NCI-H2196 (cell line): ENCODE data around the gene LINC01488.

Experiments
- DNase-seq: peaks from one replicate; lab custom pipeline; 2025; ENCODE audit not compliant: unreplicated experiment; lab: John Stamatoyannopoulos, UW

Gene LINC01488

DNA sequence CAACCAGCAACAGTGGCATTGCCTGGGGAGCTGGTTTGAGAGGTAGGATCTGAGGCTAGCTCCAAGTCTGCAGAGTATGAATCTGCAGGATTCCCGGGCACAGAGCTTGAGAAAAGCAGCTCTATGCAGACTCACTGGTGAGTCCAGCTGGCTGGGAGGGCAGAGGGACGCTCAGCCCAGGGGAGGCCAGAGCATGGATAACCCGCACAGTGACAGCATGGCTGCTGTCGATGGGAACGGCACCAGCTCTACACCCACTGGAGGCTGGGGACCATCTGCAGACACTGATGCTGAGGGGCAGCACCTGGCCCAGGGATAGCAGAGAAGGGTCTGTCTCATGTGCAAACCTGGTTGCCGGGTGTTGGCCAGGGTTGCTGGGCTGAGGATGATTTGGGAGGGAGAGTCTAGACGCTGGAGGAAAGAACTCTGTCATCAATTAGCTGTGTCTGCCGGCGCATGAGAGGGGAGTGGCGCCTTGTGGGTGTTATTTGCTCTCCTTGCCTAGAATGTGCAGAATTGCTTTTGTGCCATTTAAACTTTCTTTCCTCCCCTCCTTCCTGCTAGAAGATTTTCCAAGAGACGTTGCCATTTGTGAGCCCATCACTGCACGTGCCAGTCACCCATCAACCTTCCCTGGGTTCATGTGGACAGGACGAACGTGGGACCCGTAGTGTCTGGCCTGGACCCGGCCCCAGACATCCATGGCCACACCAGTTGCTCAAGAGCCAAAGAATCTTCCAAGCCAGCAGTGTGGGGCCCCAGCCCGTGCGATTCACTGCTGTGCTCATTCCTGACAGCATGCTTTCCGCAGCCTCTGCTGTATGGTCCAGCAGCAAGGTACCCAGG lies 19.1 kb upstream of the LINC01488 start:
- DNase-seq = no peak

GRCh38 chr11:69463181-69463994 lies 18.1 kb upstream of the LINC01488 start:
- DNase-seq = peak; percentile 9

- no peak for DNase-seq
Measured at GRCh38 chr11:69463995-69464960, 17.2 kb upstream of the LINC01488 start.

DNA sequence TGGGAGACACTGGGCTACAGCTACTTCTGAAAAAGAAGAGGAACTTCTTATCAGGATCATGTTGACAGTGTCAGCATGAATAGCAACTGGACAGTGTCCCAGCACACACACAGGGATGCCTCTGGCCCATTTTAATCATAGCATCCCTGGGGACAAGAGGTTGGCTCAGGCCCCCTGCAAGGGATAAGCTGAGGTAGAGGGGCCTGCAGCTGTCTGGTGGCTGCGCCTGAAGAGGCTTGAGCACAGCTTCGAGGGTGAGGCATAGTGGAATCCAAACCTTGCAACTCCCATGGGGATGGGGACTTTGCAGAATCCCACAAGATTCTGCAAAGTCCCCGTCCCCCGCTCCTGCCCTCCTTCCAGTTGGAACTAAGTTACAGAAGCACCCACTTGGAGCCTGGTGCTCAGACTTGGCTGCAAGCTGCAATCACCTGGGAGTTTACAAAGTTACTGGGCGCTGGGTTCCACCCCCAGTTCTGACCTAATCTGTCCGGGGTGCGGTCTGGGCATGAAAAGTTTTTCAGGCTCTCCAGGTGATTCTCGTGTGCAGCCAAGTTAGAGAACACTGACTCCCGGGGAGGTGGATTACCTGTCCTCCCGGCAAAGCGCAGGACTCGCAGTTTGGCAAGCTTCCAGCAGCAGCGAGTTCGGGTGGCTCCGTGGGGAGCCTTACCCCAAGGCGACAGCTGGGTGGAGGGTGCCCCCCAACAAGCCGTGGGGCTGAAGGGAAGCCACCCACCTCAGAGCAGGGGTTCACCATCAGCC lies 16.0 kb upstream of the LINC01488 start:
- DNase-seq = no peak

DNA sequence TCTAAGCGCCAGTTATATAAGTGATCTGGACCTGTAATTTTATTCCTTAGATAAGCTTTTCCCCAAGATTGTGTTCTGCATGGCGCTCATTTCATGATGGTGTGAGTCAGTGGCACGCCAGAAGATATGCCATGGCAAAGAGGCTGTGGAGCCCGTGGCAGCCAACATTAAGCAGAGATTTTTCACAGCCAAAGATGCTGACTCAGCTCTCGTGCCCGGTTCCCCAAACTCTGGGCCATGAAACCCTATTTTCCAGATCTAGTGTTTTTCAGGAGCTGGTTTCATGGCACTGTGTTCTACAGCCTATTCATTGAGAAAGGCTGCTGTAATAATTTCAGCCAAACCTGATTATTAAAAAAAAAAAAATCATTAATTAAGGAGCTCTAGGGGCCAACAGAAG lies 15.4 kb upstream of the LINC01488 start:
- no peak for DNase-seq

DNA sequence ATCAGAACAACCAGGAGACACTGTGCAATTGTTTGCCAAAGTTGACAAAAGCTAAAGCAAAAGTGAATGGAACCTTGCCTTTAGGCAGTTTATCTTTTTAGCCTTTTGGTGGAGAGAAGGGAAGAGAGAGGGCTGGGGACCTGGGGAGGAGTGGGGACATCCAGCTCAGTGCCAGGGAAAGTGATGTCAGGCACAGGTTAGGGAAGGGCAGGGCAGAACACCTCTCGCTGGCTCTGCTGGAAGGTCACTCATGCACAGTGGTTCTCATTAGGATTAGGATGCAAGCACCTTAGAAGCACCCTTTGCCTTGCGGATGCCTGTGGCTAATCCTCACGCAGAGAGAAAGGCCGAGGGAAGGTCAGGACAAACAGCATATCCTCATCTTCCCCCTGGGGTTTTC lies 14.3 kb upstream of the LINC01488 start:
- no peak for DNase-seq

- DNase-seq = no peak
Measured at GRCh38 chr11:69467646-69468045, 13.8 kb upstream of the LINC01488 start.

DNA sequence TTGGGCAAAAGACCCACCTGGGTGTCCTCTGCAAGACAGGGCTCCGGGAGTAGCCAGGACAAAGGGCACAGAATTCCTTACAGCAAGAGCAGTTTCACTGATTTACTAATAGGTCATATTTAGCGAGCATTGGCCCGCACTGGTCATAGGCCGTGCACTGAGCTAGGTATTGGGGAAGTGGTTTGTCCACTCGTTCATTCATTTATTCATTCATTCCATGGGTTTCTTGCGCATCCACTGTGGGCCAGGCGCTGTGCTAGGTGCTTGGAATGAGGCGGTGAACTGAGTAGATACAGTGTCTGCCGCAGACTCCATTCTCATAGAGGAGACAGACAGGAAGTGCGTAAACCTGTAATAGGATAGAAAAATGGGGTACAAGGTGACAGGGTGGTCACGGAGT lies 13.2 kb upstream of the LINC01488 start:
- DNase-seq = no peak

DNA sequence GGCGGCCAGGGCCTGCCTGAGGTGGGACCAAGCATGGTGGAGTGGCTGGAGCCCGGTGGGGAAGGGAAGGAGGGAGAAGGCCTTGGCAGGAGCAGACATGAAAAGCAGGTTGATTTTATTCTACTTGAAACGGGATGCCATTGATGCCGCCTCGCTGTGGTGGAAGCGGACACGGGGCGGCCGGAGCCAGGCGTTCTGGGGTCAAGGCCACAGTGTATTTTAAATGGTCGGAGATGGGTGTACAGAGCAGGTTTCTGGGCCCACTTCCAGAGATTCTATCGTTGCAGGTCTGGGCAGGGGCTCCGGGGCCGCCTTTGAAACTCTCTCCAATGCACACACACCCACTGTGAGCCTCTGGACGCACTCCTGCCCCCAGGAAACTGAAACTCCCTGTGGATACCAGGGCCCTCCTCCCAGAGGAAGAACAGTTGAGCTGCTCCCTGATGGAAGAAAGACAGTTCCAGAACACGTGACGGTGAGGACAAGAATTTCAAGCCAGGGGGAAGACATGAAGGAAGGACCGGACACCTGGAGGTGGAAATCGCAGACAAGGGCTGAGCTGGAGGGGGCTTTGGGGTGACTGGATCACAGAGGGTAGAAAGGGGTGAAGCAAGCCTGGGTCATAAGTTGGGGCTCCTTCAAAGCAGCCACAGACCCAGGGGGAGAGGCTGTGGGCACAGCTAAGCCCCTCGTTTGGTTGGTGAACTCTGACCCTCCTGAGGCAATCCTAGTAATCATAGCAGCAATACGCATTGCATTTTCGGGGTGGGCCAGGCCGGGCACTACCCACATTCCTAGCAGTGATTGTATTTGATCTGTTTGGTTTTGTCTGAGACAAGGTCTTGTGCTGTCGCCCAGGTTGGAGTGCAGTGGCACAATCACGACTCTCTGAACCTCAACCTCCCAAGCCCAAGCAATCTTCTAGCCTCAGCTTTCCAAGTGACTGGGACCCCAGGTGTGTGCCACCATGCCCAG lies 12.3 kb upstream of the LINC01488 start:
- no peak for DNase-seq

DNA sequence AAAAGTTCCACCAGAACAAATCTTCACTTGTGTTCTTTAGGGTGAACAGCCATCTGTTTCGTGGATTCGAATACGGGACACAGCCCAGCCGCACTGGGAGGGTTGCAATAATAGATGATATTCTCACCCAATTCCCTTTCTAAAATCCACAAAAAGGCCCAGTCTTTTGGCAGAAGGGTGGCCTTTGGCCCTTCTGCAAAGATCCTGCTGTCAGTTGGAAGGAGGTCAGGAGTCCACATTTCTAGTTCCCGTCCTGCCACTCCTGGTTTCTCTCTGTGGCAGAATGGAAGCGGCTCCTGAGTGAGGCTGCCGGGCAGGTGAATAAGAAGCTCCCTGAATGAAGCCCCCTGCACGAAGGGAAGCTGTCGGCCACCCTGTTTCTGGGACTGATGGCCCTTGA lies 11.2 kb upstream of the LINC01488 start:
- no peak for DNase-seq

GRCh38 chr11:69470793-69471728 lies 10.4 kb upstream of the LINC01488 start:
- no peak for DNase-seq

DNA sequence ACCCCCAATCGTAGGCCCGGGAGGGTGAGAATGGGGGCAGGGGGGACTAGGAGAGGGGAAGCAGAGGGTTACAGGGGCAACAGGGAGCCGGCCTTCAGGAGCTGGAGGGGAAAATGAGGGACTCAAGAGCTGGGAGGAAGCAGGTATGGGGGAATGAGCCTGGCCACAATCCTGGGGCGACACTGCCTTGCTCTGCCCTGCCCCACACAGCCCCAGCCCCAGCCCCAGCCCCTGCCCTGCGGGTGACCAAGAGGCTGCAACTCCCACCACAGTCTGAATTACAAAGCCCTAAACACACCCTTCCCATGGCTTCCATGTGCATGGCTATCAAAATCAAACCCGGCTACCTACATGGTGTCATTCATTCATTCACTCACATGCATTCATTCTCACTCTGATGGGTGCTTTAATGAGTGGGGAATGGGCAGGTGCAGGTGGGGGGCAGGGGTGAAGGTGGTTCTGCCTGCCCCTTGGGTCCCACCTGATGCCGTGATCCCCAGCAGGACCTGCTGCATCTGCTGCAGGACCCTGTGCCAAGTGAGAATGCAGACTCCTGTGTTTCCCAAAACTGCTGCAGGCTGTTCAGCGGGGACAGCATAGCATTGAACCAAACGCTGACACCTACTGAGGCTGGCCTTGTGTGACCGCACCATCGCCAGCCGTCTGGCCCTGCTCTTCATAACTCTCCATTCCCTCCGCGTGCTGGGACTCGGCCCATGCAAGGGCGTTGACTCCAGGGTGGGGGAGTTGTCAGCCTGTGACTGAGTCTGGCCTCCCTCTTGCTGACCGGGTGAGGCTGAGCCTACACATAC lies 9.5 kb upstream of the LINC01488 start:
- no peak for DNase-seq

DNA sequence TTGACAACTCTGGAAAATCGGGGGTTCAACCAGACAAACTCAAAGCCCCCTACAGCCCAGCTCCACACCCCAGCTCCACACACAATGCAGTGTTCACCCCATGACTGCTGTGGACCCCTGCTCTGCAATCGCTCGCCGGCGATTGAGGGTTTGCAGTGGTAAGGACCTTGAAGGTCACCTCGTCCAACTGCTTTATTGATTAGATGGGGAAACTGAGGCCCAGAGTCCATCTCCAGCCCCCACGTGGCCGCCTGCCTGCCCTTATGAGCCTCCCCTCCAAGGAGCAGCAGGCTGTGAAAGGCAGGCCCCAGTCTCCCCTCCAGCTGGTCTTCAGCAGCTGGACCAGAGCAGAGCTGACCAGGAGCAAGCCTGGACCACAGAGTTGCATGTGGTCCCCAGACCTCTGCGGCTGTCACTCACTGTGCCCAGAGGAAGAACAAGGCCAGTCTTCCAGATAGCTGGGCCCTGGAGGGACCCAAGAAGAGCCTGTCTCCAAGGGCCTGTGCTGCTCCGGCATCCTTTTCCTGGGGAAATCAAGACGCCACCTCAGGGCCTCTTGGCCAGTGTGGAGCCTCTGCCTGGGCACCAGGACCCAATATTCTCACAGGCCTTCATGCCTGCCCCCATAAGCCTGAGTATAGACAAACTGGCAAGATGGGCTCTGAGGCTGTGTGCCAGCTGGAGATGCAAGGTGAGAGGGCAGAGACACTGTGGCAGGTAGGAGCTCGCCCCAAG lies 8.8 kb upstream of the LINC01488 start:
- no peak for DNase-seq

DNA sequence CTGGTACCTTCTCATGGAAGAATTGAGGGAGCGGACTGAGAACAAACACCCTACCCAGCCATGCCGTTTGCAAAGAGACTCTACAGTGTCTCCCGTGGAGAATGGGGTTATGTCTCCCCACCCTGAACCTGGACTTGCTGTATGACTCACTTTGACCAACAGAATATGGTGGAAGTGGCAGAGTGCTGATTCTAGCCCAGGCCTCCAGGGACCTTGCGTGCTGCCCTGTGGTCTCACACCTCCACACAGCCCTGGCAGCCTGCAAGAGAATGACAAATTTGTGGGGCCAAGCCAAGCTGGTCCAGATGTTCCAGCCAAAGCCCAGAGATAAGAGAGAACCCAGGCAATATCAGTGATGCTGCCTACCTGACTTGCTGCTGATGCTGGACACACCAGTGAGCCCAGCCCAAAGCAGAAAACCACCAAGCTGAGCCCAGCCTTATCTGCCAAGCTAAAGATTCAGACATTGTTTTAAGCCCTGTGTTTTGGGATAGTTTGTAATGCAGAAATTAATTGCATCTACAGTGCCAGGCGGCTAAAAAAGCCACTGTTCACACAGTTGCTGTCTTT lies 8.1 kb upstream of the LINC01488 start:
- no peak for DNase-seq

DNA sequence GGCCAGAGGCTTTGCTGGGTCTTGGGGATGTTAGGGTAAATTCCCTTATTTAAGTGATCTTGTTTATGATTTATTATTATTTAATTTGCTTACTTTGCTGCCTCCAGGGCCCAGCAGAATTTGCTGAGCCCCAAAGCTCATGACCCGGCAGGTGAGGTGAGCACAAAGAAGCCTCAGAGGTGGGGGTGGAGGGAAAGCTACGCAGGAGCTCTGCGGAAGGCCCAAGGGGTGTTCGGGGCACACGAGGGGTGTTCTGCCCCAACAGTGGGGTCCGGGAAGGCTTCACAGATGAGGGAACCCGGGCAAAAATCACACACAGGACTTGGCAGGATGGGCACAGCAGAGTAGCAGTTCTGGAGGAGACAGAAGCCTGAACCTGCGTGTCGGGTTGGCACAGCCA lies 6.7 kb upstream of the LINC01488 start:
- DNase-seq = no peak

DNA sequence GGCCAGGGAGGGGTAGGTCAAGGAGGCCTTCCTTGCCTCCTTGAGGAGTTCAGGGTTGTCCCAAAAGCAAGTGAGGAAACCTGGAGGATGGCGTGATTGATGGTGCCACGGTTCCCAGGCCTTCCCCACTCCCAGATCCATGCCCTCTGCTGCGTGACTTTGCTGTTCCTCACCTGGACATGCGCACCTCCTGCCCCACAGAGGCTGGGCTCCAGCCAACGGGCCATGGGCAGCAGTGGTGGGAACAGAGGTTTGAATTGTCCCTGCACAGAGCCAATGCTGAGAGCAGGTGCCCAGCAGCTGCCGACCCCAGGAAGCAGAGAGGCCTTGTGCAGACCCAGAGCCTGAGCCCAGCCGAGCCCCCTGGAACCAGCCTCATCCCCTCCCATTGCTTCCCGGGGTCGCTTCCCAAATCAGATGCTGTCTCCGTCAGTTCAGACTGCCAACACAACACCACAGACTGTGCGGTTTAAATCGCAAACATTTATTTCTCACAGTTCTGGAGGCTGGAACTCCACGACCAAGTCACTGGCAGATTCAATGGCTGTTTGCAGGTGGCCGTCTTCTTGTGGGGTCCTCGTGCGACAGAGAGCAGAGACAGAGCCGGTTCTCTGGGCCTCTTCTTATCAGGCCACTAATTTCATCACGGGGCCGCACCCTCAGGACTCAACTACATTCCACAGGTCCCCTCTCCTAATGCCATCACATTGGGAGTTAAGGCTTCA lies 6.2 kb upstream of the LINC01488 start:
- DNase-seq = no peak
